Tongue (tissue), 2 donors: ENCODE measurements around the gene SNX1. TPM values are rescaled to one million over a fixed set of nuclear protein-coding genes. Genes with fewer than 3 reads are reported as not detected.
"Not testable (repeated sequence)": the region's sequence is repeated elsewhere in the genome, so short reads cannot be mapped to it uniquely, and the experiment has no call there.

Source experiments
- DNase-seq: peaks from one replicate; pipeline ENCODE4 v3.0.0-alpha.2; 2015
- total RNA-seq: library from RNA; depleted of rRNA; stranded (reverse); fragments of >200 nt; gene quantifications from one replicate; pipeline ENCODE4 v1.2.3, GENCODE V29; 2014

The SNX1 gene
- total RNA-seq: 74.9 TPM

DNA sequence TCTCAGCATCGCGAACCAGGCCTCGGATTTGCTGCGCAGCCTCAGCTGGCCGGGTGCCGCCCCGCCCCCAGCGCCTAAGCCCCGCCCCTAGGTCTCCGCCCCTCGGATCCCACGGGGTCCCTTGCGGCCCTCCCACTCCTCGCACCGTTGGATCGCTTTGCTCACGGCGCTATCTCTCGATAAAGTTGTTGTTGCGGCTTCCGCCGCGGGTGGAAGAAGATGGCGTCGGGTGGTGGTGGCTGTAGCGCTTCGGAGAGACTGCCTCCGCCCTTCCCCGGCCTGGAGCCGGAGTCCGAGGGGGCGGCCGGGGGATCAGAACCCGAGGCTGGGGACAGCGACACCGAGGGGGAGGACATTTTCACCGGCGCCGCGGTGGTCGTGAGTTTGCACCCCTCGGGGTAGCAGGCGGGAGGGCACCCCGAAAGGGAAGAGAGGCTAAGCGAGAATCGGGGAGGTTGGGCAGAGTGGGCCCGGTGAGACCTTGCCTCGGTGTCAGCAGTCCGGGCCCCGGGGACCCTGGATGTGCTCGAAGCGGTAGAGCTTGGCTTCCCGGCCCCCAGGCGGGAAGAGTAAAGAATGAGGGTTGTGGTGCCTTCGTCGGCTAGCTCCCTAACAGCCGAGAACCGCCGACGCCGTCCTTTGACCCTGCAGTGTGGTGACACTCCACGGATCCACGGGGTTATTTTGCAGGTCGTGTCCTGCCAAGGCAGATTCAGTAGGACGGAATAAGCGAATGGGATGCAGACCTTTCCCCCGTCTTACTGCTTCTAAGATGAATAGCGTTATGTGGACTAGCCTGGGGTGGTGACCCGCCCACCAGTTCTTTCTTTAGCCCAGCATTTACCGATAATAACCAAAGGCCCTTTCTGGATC, at the start of gene SNX1:
Gene SNX1, plus strand, starts transcription at position 188 of the 873 bp plus-strand sequence. Its CDS starts 32 bp downstream, at position 220.
- DNase-seq: peak; percentile 98

DNA sequence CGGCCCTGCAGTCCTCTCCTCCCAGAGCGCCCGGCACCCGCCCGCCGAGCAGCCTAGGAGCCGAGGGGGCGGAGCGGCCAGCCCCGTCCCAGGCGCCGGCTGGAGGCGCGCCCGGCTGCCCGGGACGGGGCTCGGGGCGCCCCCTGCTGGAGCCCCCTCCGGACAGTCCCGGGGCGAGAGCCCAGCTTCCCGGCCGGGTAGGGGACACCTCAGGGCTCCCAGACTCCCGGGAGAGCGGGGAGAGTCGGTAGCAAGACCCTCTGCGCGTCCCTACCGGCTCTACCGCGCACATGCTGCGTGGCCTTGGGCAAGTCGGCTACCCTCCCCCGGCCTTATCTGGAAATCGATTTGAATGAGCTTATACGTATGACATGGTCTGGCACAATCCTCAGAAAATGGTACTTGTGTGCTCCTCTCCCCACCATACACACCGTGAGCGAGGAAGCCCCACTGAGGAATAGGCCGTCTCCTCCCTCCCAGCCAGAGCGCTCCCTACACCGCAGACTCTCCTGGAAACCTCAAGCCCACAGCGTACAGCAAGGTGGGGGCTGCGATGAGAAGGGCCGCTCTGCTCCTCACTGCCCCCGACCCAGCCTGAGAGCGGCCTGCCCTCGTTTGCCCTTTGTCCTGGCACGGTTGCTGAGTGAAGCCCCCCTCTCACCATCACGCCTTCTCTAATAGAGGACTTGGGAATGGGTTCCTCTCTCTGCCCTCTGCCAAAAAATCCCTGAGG, 49.2 kb upstream of the SNX1 start, which contains the start of gene DAPK2:
Gene DAPK2, minus strand, starts transcription at position 65 of the 733 bp plus-strand sequence. CDS start 6,224 bp downstream, outside the sequence.
- peak; percentile 78 for DNase-seq

- DNase-seq: no peak
Measured at GRCh38 chr15:64048781-64049460, 46.9 kb upstream of the SNX1 start.

- no peak for DNase-seq
Measured at GRCh38 chr15:64050281-64051092, 45.3 kb upstream of the SNX1 start.

- no peak for DNase-seq
Measured at GRCh38 chr15:64051093-64051402, 44.7 kb upstream of the SNX1 start.

DNA sequence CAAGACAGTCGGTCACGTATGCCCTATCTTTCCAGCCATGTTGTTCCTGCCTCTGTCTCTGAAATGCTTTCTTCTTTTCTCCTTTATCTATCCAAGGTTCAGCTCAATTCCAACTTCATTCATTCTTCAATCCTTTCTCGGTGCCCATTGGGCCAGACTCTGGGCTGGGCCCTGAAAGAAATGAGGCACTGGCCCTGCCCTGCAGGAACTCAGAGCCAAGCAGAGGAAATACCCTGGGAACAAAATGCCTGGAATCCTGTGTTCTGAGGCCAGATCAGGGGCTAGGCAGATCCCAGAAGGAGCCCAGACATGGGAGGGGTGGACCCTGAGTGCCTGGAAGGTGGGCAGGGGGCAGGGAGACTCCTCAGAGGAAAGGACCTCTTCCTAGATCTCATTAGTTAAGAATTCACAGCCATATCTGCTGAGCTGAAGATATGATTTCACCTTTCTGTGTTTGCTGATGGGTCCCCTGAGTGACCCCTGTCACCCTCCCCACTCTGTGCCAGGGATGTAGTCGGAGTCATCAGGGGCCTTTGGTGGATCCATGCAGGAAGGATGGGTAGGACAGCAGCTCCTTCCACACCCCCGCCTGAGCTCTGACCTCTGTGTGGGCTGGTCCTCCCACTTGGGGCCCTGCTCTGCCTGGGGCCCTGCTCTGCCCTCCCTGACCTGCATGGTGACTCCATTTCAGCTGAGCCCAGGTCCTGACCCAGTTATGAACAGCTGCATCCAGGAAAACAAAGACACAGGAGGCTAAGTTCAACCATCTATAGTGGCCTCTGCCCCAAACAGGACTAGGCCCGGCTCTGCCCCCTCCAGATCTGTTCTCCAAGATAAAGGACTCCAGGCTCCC, 44.1 kb upstream of the SNX1 start:
- DNase-seq: no peak

DNA sequence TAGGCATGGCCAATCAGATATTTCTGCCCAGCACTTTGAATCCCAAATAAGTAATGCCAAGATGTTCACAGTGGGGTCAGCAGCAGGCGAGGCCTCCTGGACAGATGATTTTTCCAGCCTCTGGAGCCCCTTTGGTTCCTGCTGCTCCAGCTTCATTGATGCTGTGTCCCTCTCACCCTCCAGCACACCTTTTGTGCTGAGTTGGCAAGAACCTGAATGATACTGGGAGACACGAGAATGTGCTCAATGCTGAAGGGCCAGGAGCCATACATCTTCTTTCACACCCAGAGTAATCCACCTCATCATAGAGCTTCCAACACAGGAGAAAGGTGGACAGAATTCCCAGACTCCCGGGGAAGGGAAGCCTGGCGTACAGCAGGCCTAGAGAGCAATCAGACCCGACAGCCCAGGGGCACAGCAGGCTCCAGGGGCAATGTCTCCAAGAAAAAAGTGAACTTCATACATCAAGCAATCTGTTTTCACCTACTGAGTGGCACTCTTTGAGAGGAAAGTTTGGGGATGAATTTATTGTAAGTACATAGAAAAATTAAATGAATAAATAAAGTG, 42.8 kb upstream of the SNX1 start:
- DNase-seq: no peak

- not testable (repeated sequence) for DNase-seq
Measured at GRCh38 chr15:64053674-64054073, 42.1 kb upstream of the SNX1 start.

GRCh38 chr15:64058279-64058678, 37.5 kb upstream of the SNX1 start:
- DNase-seq: no peak

GRCh38 chr15:64059104-64059503, 36.7 kb upstream of the SNX1 start:
- not testable (repeated sequence) for DNase-seq

GRCh38 chr15:64060716-64061115, 35.1 kb upstream of the SNX1 start:
- no peak for DNase-seq

- no peak for DNase-seq
Measured at GRCh38 chr15:64066451-64066850, 29.3 kb upstream of the SNX1 start.

GRCh38 chr15:64067564-64068030, 28.2 kb upstream of the SNX1 start:
- peak; percentile 86 for DNase-seq

DNA sequence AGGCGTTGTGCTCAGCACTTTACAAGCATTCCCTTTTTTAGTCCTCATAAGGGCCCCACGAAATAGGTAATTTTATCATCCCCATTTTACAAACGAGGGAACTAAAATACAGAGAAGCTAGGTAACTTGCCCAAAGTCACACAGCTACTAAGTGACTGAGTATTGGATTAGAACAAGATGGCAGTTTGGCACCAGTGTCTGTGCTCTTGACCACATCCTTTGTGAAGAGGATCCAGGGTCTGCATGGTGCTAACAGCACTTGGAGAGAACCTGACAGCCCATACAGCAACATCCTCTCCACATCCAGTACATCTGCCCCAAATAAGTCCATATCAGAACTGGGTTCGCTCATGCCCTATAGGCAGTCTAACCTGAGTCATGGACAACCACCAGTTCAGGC, 27.6 kb upstream of the SNX1 start:
- DNase-seq: no peak

GRCh38 chr15:64070106-64070505, 25.7 kb upstream of the SNX1 start:
- no peak for DNase-seq

GRCh38 chr15:64070965-64071851, 24.6 kb upstream of the SNX1 start:
- DNase-seq: no peak

GRCh38 chr15:64071931-64072765, 23.6 kb upstream of the SNX1 start:
- no peak for DNase-seq

GRCh38 chr15:64072812-64073211, 23.0 kb upstream of the SNX1 start:
- DNase-seq: no peak
